ENCODE results near the gene RCCD1. TPM values are rescaled to one million over a fixed set of nuclear protein-coding genes. Genes with fewer than 3 reads are reported as not detected.
"Not testable (repeated sequence)": the region's sequence is repeated elsewhere in the genome, so short reads cannot be mapped to it uniquely, and the experiment has no call there.

The RCCD1 gene
- total RNA-seq, 1 donor from 2014 or later: 23.0 TPM

DNA sequence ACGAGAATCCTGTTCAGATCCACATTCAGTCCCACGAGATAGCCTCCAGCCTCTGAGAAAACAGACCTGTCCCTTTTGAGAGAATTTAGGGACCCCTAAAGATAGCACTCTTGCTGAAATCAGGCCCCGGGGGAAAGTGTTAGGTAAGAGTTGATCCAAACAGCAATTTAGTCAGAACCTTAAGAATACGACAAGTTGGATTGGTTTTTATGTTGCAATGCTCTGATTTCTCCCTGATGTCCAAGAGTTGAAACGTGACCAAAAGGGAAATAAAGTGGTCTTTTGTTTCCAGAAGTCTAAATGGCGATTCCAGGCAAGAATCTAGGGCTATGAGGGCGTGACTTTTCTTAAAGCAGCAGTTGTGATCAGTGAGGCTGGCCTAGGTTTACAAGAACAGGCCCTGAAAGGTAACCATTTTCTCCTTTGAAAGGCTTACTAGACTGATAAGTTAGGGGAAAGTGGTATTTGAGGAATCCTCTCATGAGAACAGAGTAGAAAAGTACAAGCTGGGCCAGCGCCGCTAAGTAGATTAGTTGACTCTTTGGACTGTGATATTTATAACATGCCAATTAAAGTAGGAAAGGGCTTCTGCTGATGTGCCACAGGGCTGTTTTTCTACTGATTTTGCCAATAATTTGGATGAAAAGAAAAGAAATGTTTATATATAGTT lies 46.7 kb upstream of the RCCD1 start:
- Mint-ChIP-seq H3K4me3 (ENCODE audit: low read depth) (no peak overlapping the region), H3K36me3 (ENCODE audit: insufficient read depth) (peaks cover 19% of the 10 kb centered on the region), H3K27ac (no peak overlapping the region), H3K4me1 (ENCODE audit: low read depth) (peaks cover 7% of the 10 kb centered on the region), H3K27me3 (no peaks in the 10 kb centered on the region), H3K9me3 (ENCODE audit: low read depth) (no peaks in the 10 kb centered on the region)
- TF ChIP-seq, protein P1, sequence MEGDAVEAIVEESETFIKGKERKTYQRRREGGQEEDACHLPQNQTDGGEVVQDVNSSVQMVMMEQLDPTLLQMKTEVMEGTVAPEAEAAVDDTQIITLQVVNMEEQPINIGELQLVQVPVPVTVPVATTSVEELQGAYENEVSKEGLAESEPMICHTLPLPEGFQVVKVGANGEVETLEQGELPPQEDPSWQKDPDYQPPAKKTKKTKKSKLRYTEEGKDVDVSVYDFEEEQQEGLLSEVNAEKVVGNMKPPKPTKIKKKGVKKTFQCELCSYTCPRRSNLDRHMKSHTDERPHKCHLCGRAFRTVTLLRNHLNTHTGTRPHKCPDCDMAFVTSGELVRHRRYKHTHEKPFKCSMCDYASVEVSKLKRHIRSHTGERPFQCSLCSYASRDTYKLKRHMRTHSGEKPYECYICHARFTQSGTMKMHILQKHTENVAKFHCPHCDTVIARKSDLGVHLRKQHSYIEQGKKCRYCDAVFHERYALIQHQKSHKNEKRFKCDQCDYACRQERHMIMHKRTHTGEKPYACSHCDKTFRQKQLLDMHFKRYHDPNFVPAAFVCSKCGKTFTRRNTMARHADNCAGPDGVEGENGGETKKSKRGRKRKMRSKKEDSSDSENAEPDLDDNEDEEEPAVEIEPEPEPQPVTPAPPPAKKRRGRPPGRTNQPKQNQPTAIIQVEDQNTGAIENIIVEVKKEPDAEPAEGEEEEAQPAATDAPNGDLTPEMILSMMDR (IDR thresholded peaks at IDR 0.05; ENCODE audit: unreplicated experiment): no peak
- DNase-seq (ENCODE audit: low spot score, unreplicated experiment): no peak

DNA sequence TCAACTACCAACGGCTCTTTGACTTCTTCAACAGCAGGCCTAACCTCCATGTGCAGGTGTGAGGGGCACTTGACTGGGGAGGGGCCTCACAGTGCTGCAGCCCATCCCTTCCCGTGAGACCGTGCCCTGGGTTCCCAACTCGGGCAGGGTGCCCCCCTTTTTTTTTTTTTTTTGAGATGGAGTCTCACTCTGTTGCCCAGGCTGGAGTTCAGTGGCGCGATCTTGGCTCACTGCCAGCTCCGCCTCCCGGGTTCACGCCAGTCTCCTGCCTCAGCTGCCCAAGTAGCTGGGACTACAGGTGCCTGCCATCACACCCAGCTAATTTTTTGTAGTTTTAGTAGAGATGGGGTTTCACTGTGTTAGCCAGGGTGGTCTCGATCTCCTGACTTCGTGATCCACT lies 45.2 kb upstream of the RCCD1 start:
- H3K27ac Mint-ChIP-seq; DNase-seq (ENCODE audit: low spot score, unreplicated experiment); H3K9me3 Mint-ChIP-seq (ENCODE audit: low read depth); H3K4me1 Mint-ChIP-seq (ENCODE audit: low read depth); H3K27me3 Mint-ChIP-seq; H3K4me3 Mint-ChIP-seq (ENCODE audit: low read depth): not testable (repeated sequence)
- peaks cover 21% of the 10 kb centered on the region for H3K36me3 Mint-ChIP-seq (ENCODE audit: insufficient read depth)

DNA sequence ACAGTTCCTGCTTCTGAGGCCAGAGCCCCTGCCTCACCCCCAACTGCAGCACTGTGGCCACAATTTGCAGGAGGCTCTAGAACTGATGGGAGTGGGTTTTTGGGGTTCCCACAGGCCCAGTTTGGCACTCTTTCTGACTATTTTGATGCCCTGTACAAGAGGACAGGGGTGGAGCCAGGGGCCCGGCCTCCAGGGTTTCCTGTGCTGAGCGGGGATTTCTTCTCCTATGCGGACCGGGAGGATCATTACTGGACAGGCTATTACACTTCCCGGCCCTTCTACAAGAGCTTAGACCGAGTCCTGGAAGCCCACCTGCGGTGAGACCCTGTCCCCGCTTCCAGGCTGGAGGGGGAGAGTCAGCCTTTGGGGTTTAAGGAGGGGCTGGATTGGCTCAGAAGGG lies 44.7 kb upstream of the RCCD1 start:
- no peak overlapping the region for H3K27ac Mint-ChIP-seq
- TF ChIP-seq, protein P1 (IDR thresholded peaks at IDR 0.05; ENCODE audit: unreplicated experiment): no peak
- H3K36me3 Mint-ChIP-seq (ENCODE audit: insufficient read depth): peaks cover 21% of the 10 kb centered on the region

DNA sequence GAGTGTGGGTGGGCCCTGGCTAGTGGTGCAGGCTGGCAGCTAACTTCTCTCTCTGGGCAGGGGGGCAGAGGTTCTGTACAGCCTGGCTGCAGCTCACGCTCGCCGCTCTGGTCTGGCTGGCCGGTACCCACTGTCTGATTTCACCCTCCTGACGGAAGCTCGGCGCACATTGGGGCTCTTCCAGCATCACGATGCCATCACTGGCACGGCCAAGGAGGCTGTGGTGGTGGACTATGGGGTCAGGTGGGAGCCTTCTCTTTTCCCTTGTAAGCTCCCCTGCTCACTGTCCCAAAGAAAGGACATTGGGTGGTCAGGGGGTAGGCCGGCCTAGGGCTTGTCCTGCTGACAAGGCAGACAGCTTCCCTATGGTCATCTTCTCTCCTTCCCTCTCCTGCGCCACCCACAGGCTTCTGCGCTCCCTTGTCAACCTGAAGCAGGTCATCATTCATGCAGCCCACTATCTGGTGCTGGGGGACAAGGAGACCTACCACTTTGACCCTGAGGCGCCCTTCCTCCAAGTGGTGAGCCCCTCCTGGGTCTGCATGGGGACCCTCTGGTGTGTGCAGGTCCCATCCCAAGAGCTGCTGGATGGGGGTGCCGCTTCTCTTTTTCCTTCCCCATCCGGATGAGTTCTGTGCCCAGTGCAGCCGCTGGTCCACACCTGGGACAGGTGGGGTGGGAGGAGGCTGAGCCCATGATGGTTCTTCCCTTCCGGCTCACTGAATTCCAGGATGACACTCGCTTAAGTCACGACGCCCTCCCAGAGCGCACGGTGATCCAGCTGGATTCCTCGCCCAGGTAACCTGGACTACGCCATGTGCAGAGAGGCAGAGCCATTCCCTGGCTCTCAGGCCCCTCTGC lies 44.0 kb upstream of the RCCD1 start:
- TF ChIP-seq, protein P1 (IDR thresholded peaks at IDR 0.05; ENCODE audit: unreplicated experiment): no peak
- Mint-ChIP-seq H3K36me3 (ENCODE audit: insufficient read depth) (peaks cover 18% of the 10 kb centered on the region), H3K27ac (no peak overlapping the region), H3K9me3 (ENCODE audit: low read depth) (no peaks in the 10 kb centered on the region), H3K4me3 (ENCODE audit: low read depth) (no peak overlapping the region), H3K4me1 (ENCODE audit: low read depth) (no peaks in the 10 kb centered on the region), H3K27me3 (no peaks in the 10 kb centered on the region)
- no peak for DNase-seq (ENCODE audit: low spot score, unreplicated experiment)

More for the DNA sequence above, 44.7 kb upstream of the RCCD1 start:
- DNase-seq (ENCODE audit: low spot score, unreplicated experiment): no peak
- H3K4me1 Mint-ChIP-seq (ENCODE audit: low read depth): no peaks in the 10 kb centered on the region
- no peak overlapping the region for H3K4me3 Mint-ChIP-seq (ENCODE audit: low read depth)
- H3K9me3 Mint-ChIP-seq (ENCODE audit: low read depth): no peaks in the 10 kb centered on the region
- H3K27me3 Mint-ChIP-seq: no peaks in the 10 kb centered on the region

DNA sequence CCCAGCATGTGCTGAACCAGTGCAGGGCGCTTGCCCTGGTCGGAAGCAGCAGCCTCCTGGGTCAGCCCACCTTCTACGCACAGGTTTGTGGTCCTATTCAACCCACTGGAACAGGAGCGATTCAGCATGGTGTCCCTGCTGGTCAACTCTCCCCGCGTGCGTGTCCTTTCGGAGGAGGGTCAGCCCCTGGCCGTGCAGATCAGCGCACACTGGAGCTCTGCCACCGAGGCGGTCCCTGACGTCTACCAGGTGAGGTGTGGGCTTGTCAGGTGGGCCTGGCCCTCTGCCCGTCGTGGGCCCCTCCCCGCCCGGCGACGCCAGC lies 43.4 kb upstream of the RCCD1 start:
- Mint-ChIP-seq H3K36me3 (ENCODE audit: insufficient read depth) (peaks cover 15% of the 10 kb centered on the region), H3K27ac (no peak overlapping the region), H3K4me3 (ENCODE audit: low read depth) (no peak overlapping the region), H3K9me3 (ENCODE audit: low read depth) (no peaks in the 10 kb centered on the region), H3K4me1 (ENCODE audit: low read depth) (no peaks in the 10 kb centered on the region), H3K27me3 (no peaks in the 10 kb centered on the region)
- no peak for DNase-seq (ENCODE audit: low spot score, unreplicated experiment)
- TF ChIP-seq, protein P1 (IDR thresholded peaks at IDR 0.05; ENCODE audit: unreplicated experiment): no peak

Data from progenitor cell of endocrine pancreas (in vitro differentiated cells).